HEK293 (cell line): ENCODE results near the gene OR10P1.

ENCODE experiments used
- CTCF ChIA-PET: fragments of 350-600 bp; formaldehyde crosslinking; extraction: SDS; loops from one replicate; lab custom pipeline; 2021; ENCODE audit warnings: antibody characterized with exemption; lab: Yijun Ruan, JAX
- POLR2A ChIA-PET: fragments of 300-600 bp; formaldehyde crosslinking; extraction: SDS; loops from one replicate; lab custom pipeline; 2020; ENCODE audit warnings: antibody characterized with exemption, inconsistent platforms; lab: Yijun Ruan, JAX
- H3K27ac ChIP-seq: fragments of 200-500 bp; sonication (Bioruptor generic); 2 replicates; pipeline ENCODE4 v1.5.1; 2014; ENCODE audit warnings: low read depth, low read length, control low read depth, inconsistent platforms; ENCODE audit errors: extremely low read depth
- H3K36me3 ChIP-seq, 2 experiments: fragments of 200-500 bp in 1 of 2; sonication (Bioruptor generic) in 1 of 2; 1 replicate in 1 of 2; 2 replicates in 1 of 2; pipeline ENCODE4 v1.5.1; 2014 to 2017; ENCODE audit warnings: inconsistent platforms in 2 of 2, low read length in 2 of 2; ENCODE audit not compliant: control insufficient read depth in 2 of 2, insufficient read depth in 1 of 2
- H3K4me1 ChIP-seq: fragments of 200-500 bp; sonication (Bioruptor generic); 2 replicates; pipeline ENCODE4 v1.5.1; 2014; ENCODE audit warnings: mild to moderate bottlenecking, low read length, inconsistent platforms; ENCODE audit not compliant: control insufficient read depth, insufficient read depth
- H3K4me3 ChIP-seq: 2 replicates; pipeline ENCODE4 v1.5.1; 2011; ENCODE audit warnings: low read depth, mild to moderate bottlenecking, control low read depth, low read length, moderate library complexity
- H3K9me3 ChIP-seq: fragments of 200-500 bp; sonication (Bioruptor generic); 2 replicates; pipeline ENCODE4 v1.5.1; 2014; ENCODE audit warnings: low read depth, low read length, inconsistent platforms; ENCODE audit not compliant: control insufficient read depth, insufficient read depth
- GFI1B ChIP-seq: fragments of 450-650 bp; formaldehyde crosslinking; IDR thresholded peaks from 2 replicates; pipeline ENCODE4 v1.5.1; 2016; ENCODE audit warnings: missing biosample characterization, missing genetic modification characterization
- TCF7L2 ChIP-seq: IDR thresholded peaks from 2 replicates; pipeline ENCODE4 v1.6.1; 2011; ENCODE audit warnings: low read depth, mild to moderate bottlenecking, inconsistent platforms, low read length, moderate library complexity, borderline replicate concordance
- ZFP41 ChIP-seq: fragments of 450-650 bp; formaldehyde crosslinking; IDR thresholded peaks from 2 replicates; pipeline ENCODE4 v1.5.1; 2016; ENCODE audit warnings: missing biosample characterization, missing genetic modification characterization, borderline replicate concordance
- ZNF10 ChIP-seq: fragments of 450-650 bp; formaldehyde crosslinking; IDR thresholded peaks from 2 replicates; pipeline ENCODE4 v1.5.1; 2017; ENCODE audit warnings: missing biosample characterization, missing genetic modification characterization
- ZNF121 ChIP-seq: fragments of 450-650 bp; formaldehyde crosslinking; IDR thresholded peaks from 2 replicates; pipeline ENCODE4 v1.5.1; 2016; ENCODE audit warnings: missing biosample characterization, missing genetic modification characterization
- ZNF157 ChIP-seq: fragments of 450-650 bp; formaldehyde crosslinking; IDR thresholded peaks from 2 replicates; pipeline ENCODE4 v1.5.1; 2016; ENCODE audit warnings: missing biosample characterization, missing genetic modification characterization
- ZNF16 ChIP-seq: fragments of 450-650 bp; formaldehyde crosslinking; IDR thresholded peaks from 2 replicates; pipeline ENCODE4 v1.5.1; 2016; ENCODE audit warnings: low read depth, missing biosample characterization, missing genetic modification characterization
- ZNF2 ChIP-seq: fragments of 450-650 bp; formaldehyde crosslinking; IDR thresholded peaks from 2 replicates; pipeline ENCODE4 v1.5.1; 2016; ENCODE audit warnings: missing biosample characterization, missing genetic modification characterization
- ZNF302 ChIP-seq: fragments of 450-650 bp; formaldehyde crosslinking; IDR thresholded peaks from 2 replicates; pipeline ENCODE4 v1.5.1; 2016; ENCODE audit warnings: missing biosample characterization, missing genetic modification characterization, low read depth
- ZNF555 ChIP-seq: fragments of 450-650 bp; formaldehyde crosslinking; conservative IDR thresholded peaks from 2 replicates; pipeline ENCODE4 v1.5.1; 2017; ENCODE audit warnings: missing biosample characterization, mild to moderate bottlenecking, missing genetic modification characterization, inconsistent platforms
- ZNF621 ChIP-seq: fragments of 450-650 bp; formaldehyde crosslinking; IDR thresholded peaks from 2 replicates; pipeline ENCODE4 v1.5.1; 2017; ENCODE audit warnings: missing biosample characterization, missing genetic modification characterization
- ZNF654 ChIP-seq: fragments of 450-650 bp; formaldehyde crosslinking; IDR thresholded peaks from 2 replicates; pipeline ENCODE4 v1.5.1; 2016; ENCODE audit warnings: low read depth, missing biosample characterization, missing genetic modification characterization
- ZNF785 ChIP-seq: fragments of 450-650 bp; formaldehyde crosslinking; IDR thresholded peaks from 2 replicates; pipeline ENCODE4 v1.5.1; 2016; ENCODE audit warnings: missing biosample characterization, missing genetic modification characterization
- ZNF792 ChIP-seq: fragments of 450-650 bp; formaldehyde crosslinking; IDR thresholded peaks from 2 replicates; pipeline ENCODE4 v1.5.1; 2016; ENCODE audit warnings: missing biosample characterization, missing genetic modification characterization
- ZNF843 ChIP-seq: fragments of 450-650 bp; formaldehyde crosslinking; IDR thresholded peaks from 2 replicates; pipeline ENCODE4 v1.5.1; 2016; ENCODE audit warnings: missing biosample characterization, missing genetic modification characterization
- TF ChIP-seq, protein P1 (sequence below): fragments of 450-650 bp; formaldehyde crosslinking; IDR thresholded peaks from 2 replicates; pipeline ENCODE4 v1.5.1; 2016; ENCODE audit warnings: missing biosample characterization, missing genetic modification characterization
- TF ChIP-seq, protein P2 (sequence below): fragments of 450-650 bp; formaldehyde crosslinking; IDR thresholded peaks from 2 replicates; pipeline ENCODE4 v1.5.1; 2016; ENCODE audit warnings: missing biosample characterization, missing genetic modification characterization
- TF ChIP-seq, protein P3 (sequence below): fragments of 450-650 bp; formaldehyde crosslinking; IDR thresholded peaks from 2 replicates; pipeline ENCODE4 v1.5.1; 2016; ENCODE audit warnings: missing biosample characterization, missing genetic modification characterization
- TF ChIP-seq, protein P4 (sequence below): fragments of 450-650 bp; IDR thresholded peaks from 2 replicates; pipeline ENCODE4 v1.5.1; 2018; ENCODE audit warnings: missing biosample characterization, mild to moderate bottlenecking, missing genetic modification characterization

OR10P1 gene

DNA sequence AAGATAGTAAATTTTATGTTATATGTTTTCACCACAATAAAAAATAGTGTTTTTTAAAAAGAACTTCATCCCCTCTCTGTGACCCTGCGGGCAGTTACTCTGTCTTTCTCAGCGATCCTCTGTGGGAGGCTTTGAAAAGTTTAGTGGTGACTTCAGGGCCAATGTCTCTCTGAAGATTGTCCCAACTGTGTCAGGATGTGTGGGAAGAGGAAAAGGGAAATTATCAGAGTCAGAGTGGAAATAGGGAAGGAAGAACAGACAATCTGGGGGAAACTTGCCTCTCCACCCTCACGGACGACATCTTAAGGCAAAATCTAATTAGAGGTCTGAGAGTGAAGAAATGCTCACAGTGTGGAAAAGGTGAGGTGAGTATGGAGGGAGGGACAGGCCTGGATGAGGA lies 3.5 kb upstream of the OR10P1 start:
- no peak overlapping the region for H3K27ac ChIP-seq
- CTCF ChIA-PET, result interaction anchor here (0.5 to 4.7 kb wide), 6 partner anchors 12 to 135 kb away, joined by 3 to 29 read pairs (median 3); partner anchors contain the start of gene BLOC1S1
- H3K36me3 ChIP-seq, result no peaks in the 10 kb centered on the region
- H3K4me1 ChIP-seq, result no peaks in the 10 kb centered on the region
- POLR2A ChIA-PET, result no interaction called here
- H3K9me3 ChIP-seq, result no peaks in the 10 kb centered on the region
- no peak overlapping the region for H3K4me3 ChIP-seq
- no peak for TF ChIP-seq ZNF654 (tag by site-specific recombination)
- no peak for TF ChIP-seq ZNF302 (tag by site-specific recombination)
- no peak for TF ChIP-seq ZNF792

DNA sequence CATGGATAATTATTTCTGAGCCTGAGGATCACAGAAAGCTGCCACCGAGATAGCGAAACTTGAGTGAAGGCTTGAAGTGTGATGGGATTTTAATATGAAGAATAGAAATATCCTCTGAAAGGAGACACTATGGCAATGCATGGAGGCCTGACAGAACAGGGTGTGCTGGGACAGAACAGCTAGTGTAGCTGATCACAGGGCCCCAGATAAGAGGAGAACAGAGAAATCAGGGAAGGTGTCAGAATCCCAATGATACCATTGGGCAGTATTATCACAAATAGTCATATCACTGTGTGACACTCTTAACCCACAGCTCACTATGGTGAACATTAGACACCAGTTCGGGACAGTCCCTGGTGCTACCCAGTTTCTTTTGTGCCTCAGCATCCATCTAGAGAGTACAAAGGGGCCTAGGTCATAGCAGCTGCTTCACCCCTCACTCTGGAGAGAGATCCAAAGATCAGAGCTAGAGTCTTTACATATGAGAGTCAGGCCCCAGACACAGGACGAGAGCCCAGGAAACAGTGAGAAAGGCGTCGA lies 506 bp upstream of the OR10P1 start:
- no peaks in the 10 kb centered on the region for H3K36me3 ChIP-seq
- CTCF ChIA-PET, result interaction anchor here (0.9 to 2.5 kb wide), 2 partner anchors 9 to 21 kb away, joined by 3 to 13 read pairs; no protein-coding TSS in a partner anchor
- no peaks in the 10 kb centered on the region for H3K9me3 ChIP-seq
- no peak for TF ChIP-seq ZNF16 (tag by site-specific recombination)
- no peak for TF ChIP-seq TCF7L2
- no peak for TF ChIP-seq ZNF157 (tag by site-specific recombination)
- TF ChIP-seq, protein P1, sequence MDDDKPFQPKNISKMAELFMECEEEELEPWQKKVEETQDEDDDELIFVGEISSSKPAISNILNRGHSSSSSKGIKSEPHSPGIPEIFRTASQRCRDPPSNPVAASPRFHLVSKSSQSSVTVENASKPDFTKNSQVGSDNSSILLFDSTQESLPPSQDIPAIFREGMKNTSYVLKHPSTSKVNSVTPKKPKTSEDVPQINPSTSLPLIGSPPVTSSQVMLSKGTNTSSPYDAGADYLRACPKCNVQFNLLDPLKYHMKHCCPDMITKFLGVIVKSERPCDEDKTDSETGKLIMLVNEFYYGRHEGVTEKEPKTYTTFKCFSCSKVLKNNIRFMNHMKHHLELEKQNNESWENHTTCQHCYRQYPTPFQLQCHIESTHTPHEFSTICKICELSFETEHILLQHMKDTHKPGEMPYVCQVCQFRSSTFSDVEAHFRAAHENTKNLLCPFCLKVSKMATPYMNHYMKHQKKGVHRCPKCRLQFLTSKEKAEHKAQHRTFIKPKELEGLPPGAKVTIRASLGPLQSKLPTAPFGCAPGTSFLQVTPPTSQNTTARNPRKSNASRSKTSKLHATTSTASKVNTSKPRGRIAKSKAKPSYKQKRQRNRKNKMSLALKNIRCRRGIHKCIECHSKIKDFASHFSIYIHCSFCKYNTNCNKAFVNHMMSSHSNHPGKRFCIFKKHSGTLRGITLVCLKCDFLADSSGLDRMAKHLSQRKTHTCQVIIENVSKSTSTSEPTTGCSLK (tag by site-specific recombination), result no peak
- TF ChIP-seq GFI1B (tag by site-specific recombination), result no peak
- no peak for TF ChIP-seq ZNF785 (tag by site-specific recombination)
- no peak for TF ChIP-seq ZNF843
- TF ChIP-seq, protein P2, sequence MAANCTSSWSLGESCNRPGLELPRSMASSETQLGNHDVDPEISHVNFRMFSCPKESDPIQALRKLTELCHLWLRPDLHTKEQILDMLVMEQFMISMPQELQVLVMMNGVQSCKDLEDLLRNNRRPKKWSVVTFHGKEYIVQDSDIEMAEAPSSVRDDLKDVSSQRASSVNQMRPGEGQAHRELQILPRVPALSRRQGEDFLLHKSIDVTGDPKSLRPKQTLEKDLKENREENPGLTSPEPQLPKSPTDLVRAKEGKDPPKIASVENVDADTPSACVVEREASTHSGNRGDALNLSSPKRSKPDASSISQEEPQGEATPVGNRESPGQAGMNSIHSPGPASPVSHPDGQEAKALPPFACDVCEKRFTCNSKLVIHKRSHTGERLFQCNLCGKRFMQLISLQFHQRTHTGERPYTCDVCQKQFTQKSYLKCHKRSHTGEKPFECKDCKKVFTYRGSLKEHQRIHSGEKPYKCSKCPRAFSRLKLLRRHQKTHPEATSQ (tag by site-specific recombination), result no peak
- TF ChIP-seq ZNF10 (tag by site-specific recombination), result no peak
- no peak for TF ChIP-seq ZNF621 (tag by site-specific recombination)
- TF ChIP-seq ZFP41 (tag by site-specific recombination), result no peak
- TF ChIP-seq, all 188 proteins: peak for 0
- Histone ChIP-seq H3K4me1 (no peaks in the 10 kb centered on the region), H3K27ac (no peak overlapping the region), H3K4me3 (no peak overlapping the region)
- POLR2A ChIA-PET, result no interaction called here

DNA sequence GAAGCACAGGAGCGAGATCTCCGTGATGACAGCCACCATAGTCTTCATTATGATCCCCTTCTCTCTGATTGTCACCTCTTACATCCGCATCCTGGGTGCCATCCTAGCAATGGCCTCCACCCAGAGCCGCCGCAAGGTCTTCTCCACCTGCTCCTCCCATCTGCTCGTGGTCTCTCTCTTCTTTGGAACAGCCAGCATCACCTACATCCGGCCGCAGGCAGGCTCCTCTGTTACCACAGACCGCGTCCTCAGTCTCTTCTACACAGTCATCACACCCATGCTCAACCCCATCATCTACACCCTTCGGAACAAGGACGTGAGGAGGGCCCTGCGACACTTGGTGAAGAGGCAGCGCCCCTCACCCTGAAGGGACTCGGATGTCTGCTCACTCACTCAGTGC lies 775 bp downstream of the OR10P1 start:
- Histone ChIP-seq H3K4me3 (no peak overlapping the region), H3K36me3 (no peaks in the 10 kb centered on the region), H3K9me3 (no peaks in the 10 kb centered on the region), H3K4me1 (no peaks in the 10 kb centered on the region), H3K27ac (no peak overlapping the region)
- TF ChIP-seq, protein P3, sequence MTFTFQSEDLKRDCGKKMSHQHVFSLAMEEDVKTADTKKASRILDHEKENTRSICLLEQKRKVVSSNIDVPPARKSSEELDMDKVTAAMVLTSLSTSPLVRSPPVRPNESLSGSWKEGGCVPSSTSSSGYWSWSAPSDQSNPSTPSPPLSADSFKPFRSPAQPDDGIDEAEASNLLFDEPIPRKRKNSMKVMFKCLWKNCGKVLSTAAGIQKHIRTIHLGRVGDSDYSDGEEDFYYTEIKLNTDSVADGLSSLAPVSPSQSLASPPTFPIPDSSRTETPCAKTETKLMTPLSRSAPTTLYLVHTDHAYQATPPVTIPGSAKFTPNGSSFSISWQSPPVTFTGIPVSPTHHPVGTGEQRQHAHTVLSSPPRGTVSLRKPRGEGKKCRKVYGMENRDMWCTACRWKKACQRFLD (tag by site-specific recombination), result no peak
- TF ChIP-seq, protein P4, sequence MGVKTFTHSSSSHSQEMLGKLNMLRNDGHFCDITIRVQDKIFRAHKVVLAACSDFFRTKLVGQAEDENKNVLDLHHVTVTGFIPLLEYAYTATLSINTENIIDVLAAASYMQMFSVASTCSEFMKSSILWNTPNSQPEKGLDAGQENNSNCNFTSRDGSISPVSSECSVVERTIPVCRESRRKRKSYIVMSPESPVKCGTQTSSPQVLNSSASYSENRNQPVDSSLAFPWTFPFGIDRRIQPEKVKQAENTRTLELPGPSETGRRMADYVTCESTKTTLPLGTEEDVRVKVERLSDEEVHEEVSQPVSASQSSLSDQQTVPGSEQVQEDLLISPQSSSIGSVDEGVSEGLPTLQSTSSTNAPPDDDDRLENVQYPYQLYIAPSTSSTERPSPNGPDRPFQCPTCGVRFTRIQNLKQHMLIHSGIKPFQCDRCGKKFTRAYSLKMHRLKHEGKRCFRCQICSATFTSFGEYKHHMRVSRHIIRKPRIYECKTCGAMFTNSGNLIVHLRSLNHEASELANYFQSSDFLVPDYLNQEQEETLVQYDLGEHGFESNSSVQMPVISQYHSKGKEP (tag by site-specific recombination), result no peak
- no peak for TF ChIP-seq ZNF555 (tag by site-specific recombination)
- TF ChIP-seq ZNF121 (tag by site-specific recombination), result no peak
- no peak for TF ChIP-seq ZNF2 (tag by site-specific recombination)
- CTCF ChIA-PET, result no interaction called here
- POLR2A ChIA-PET, result no interaction called here
